HG03469 (cell line): ENCODE measurements around the gene SPRED3.
A peak's percentile ranks its signal among the peaks of the same experiment; 100 is the strongest.
"Not testable (repeated sequence)": the region's sequence is repeated elsewhere in the genome, so short reads cannot be mapped to it uniquely, and the experiment has no call there.

ENCODE experiments used
- ATAC-seq: cut with Tn5 transposase; IDR thresholded peaks from one replicate; pipeline ENCODE4 v1.9.1; 2021; ENCODE audit warnings: mild to moderate bottlenecking, moderate library complexity, moderate number of reproducible peaks; ENCODE audit not compliant: unreplicated experiment

Gene SPRED3

DNA sequence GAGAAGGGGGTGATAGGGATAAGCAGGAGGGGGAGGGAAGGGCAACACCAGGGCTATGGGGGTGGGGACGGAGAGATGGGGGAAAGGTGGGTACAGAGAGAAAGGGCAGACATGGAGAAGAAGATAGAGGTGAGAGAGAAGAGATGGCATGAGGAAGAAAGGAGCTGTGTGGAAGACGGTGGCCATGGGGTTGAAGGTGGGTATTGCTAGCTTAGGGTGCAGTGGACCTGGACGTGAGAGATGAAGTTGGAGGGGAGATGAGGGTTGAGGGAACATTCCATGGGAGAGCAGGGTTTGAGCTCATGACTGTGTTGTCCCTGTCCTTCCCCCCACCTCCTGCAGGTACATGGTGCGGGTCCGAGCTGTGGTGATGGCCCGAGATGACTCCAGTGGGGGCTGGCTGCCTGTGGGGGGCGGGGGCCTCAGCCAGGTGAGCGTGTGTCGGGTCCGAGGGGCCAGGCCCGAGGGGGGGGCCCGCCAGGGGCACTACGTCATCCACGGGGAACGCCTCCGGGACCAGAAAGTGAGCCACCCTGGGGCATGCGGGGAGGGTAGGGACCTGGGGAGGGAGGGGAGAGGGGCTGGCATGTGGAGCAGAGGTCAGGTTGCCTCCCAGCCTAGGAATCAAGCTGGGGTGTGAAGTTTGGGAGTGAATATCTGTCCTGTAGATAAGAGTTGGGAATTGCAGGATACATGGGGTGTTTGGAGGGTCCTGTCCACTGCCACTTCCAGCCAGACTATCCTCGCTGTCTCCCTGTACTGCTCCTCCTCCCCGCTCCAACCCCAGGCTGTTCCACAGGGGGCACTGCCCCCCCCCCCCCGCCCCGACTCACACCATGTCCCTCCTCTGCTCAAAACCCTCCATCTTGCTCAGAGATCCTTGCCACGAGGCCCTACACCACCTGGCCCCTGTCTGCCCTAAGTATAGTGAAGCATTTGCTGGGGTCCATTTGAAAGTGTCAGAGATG, 1.7 kb downstream of the SPRED3 start:
- ATAC-seq: no peak

DNA sequence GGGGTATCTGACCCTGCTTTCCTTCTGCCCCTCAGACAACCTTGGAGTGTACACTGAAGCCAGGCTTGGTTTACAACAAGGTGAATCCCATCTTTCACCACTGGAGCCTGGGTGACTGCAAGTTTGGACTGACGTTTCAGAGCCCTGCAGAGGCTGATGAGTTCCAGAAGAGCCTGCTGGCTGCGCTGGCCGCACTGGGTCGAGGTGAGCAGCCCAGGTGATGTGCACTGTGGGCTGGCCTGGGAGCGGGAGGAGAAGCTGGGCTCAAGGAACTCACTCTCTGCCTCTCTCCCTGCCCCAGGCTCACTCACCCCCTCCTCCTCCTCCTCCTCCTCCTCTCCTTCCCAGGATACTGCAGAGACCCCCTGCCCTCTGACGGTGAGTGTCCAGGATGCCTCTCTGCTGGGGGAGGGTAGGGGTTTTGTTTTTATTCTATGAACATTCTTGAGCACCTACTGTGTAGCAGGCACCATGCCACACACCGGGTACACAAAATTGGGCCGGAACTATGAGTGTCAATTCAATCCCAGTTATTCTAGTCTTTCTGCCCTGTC, 3.5 kb downstream of the SPRED3 start:
- ATAC-seq: no peak

DNA sequence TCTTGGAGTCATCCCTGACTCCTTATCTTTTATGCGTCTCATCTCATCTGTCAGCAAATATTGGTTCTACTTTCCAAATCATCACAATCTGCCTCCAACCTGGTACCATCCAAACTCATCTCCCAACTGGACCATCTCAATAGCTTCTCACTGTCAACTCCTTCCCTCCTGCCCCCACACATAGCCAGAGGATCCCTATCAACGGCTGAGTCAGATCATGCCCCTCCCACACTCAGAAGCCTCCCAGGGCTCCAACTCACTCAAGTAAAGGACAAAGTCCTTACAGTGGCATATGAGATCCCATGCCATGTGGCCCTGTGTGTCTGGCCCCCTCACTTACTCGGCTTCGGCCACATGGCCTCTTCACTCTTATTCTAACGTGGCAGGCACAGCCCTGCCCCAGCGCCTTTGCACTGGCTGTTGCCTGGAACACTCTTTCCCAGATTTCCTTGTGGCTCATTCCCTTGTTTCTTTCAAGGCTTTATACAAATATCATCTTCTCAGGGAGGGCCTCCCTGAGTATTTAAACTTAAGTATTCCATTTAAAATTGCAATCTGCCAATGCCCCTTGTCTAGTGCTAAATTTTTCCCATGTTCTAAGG, 4.3 kb downstream of the SPRED3 start:
- ATAC-seq: no peak

DNA sequence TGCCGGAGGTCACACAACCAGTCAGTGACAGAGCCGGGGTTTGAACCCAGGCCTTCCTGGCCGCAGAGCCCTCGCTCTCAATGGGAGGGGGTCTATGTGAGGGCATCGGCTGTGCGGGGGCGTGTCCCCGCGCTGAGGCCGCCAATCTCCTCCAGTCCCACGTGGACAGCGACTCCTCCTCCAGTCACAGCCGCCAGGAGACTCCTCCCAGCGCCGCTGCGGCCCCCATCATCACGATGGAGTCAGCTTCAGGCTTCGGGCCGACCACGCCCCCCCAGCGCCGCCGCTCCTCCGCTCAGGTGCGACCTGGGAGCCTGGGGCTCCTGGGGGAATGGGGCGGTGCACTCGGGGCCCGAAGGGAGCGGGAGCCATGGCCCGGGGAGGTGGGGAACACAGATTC, 6.0 kb downstream of the SPRED3 start:
- no peak for ATAC-seq

DNA sequence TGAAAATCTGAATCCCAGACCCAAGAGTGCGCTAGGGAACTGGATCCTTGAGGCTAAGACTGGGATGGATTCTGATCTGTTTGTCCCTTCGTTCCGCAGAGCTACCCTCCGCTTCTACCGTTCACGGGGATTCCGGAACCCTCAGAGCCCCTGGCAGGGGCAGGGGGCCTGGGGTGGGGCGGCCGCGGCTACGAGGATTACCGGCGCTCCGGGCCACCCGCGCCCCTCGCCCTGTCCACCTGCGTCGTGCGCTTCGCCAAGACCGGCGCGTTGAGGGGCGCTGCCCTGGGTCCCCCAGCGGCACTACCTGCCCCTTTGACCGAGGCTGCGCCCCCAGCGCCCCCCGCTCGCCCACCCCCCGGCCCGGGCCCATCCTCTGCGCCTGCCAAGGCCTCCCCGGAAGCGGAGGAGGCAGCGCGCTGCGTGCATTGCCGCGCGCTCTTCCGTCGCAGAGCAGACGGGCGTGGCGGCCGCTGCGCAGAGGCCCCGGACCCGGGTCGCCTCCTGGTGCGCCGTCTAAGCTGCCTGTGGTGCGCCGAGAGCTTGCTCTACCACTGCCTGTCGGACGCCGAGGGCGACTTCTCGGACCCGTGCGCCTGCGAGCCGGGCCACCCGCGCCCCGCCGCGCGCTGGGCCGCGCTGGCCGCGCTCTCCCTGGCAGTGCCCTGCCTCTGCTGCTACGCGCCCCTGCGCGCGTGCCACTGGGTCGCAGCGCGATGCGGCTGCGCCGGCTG, 7.1 kb downstream of the SPRED3 start:
- ATAC-seq: no peak

- ATAC-seq: no peak
Observed at GRCh38 chr19:38399081-38399480, 10.6 kb downstream of the SPRED3 start.

- no peak for ATAC-seq
Observed at GRCh38 chr19:38399537-38399936, 11.0 kb downstream of the SPRED3 start.

DNA sequence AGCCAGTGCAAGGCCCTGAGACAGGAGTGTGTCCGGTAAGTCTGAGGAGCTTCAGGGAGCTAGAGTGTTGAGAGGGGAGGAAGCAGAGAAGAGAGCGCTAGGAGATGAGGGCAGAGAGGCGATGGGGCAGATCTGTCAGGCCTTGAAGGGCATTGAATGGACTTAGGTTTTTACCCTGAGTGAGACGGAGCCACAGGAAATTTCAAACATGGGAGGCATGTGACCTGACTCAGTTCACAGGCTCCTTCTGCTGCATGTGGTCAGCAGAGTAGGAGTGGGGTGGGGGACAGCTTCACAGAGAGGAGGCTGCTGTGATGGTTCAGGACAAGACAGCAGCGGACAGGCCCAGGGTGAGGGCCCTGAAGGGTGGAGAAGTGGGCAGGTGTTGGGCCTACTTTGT, 11.9 kb downstream of the SPRED3 start:
- no peak for ATAC-seq

- ATAC-seq: no peak
Observed at GRCh38 chr19:38401148-38401547, 12.7 kb downstream of the SPRED3 start.

GRCh38 chr19:38402623-38402966, 14.1 kb downstream of the SPRED3 start:
- no peak for ATAC-seq

- peak; percentile 80 for ATAC-seq
Observed at GRCh38 chr19:38402967-38403674, 14.6 kb downstream of the SPRED3 start, which contains the start of gene FAM98C. Gene FAM98C (plus strand): TSS chr19:38403093. CDS start chr19:38403154, 61 bp downstream.

DNA sequence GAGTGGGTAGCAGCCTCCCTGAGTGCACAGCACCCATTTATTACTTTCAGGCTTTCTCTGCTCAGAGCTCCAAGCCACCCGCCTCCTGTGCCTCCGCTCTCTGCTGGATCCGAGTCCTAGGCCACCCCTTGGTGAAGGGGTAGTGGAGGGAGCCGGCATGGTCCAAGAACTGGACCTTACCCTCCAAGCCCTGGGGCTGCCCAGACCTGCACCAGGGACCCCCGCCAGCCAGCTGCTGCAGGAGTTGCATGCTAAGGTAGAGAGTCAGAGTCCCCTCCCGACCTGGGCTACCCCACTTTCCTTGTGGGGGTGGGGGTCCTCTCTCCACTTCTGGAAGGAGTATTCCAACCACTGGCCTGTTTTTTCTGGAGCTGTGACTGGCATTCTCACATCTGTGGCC, 16.4 kb downstream of the SPRED3 start:
- ATAC-seq: no peak

DNA sequence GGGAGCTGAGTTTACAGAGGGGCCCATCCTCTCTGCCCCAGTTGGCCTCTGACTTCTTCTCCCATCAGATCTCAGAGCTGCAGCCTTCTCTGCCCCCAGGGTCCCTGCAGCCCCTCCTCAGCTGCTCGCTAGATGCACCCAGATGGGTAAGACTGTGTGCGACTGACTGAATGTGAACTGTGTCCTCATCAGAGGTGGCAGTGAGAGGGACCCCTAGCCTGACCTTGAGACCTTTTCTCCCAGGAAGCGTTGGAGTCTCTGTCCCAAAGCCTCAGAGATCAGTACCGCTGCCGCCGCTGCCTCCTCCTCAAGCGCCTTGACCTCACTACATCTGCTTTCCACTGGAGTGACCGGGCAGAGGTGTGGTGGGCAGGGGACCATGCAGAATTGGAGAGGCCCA, 16.8 kb downstream of the SPRED3 start:
- no peak for ATAC-seq

DNA sequence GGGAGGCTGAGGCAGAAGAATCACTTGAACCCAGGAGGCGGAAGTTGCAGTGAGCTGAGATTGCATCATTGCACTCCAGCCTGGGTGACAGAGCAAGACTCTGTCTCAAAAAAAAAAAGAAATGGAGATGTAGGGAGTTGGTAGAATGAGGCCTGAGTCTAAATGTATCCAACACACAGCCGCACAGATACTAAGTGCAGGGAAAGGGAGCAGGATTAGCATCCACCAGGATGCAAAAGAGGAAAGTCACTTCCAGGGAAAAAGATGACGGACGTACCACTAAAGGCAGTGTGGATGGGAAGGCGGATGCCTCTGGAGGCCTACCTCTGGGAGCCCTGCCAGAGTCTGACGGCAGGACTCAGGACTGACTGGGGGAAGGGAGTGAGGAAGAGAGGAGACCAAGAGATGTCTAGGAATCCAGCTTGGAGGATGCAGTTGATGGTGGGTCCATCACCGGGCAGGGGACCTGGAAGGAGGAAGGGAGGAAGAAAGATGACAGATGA, 21.2 kb downstream of the SPRED3 start:
- no peak for ATAC-seq

DNA sequence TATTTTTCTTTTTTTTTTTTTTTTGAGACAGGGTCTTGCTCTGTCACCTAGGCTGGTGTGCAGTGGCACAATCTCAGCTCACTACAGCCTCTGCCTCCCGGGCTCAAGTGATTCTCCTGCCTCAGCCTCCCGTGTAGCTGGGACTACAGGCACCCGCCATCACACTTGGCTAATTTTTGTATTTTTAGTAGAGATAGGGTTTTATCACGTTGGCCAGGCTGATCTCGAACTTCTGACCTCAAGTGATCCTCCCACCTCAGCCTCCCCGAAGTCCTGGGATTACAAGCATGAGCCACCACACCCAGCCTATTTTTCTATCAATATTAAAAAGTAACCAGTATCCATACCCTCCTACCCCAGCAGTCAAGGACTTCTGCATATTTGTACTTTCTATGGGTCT, 21.9 kb downstream of the SPRED3 start:
- not testable (repeated sequence) for ATAC-seq

- ATAC-seq: no peak
Observed at GRCh38 chr19:38411041-38411712, 22.7 kb downstream of the SPRED3 start.

DNA sequence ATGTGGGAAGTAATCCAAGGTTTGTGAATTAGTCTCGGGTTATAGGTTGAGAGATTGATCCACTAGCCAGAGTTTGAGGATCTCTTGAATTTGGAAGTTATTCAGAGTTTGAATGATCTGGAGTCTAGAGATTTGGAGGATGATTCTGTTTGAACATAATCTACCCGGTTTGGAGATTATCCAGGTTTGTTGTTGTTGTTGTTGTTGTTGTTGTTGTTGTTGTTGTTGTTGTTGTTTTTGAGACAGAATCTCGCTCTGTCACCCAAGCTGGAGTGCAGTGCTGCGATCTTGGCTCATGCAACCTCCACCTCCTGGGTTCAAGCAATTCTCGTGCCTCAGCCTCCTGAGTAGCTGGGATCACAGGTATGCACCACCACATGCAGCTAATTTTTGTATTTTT, 23.4 kb downstream of the SPRED3 start:
- ATAC-seq: not testable (repeated sequence)

GRCh38 chr19:38412491-38412890, 24.0 kb downstream of the SPRED3 start:
- ATAC-seq: no peak

DNA sequence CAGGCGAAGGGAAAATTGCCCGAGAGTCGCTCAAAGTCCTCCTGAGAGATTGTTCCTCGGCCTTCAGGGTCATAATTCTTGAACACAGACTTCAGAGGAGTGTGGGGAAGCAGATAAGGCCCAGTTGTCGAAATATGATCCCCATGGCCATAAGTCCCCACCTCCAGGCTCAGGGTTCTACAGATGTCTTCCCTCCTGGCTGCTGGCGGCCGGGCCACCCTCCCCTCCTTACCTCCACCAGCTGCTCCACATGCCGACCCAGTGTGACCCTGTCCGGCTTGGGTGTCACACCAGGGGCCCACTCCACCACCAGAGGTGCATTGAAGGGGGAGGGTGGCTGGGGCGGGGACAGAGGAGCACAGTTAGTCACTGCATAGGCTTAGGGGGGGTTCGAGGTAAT, 24.5 kb downstream of the SPRED3 start:
- no peak for ATAC-seq

- no peak for ATAC-seq
Observed at GRCh38 chr19:38413416-38413815, 24.9 kb downstream of the SPRED3 start.
